Urinary bladder (tissue), 4 donors: Measurements from ENCODE around the gene HDAC8. TPM values are rescaled to one million over a fixed set of nuclear protein-coding genes. Genes with fewer than 3 reads are reported as not detected.
"Not testable (repeated sequence)": the region's sequence is repeated elsewhere in the genome, so short reads cannot be mapped to it uniquely, and the experiment has no call there.

Experiments used
- DNase-seq: peaks from one replicate; pipeline ENCODE4 v3.0.0-alpha.2; 2015; ENCODE audit errors: extremely low spot score
- H3K27ac ChIP-seq: one replicate; pipeline ENCODE4 v1.5.1; 2013; ENCODE audit warnings: low read depth, mild to moderate bottlenecking, moderate library complexity
- H3K36me3 ChIP-seq: one replicate; pipeline ENCODE4 v1.6.1; 2013; ENCODE audit warnings: mild to moderate bottlenecking, moderate library complexity; ENCODE audit not compliant: insufficient read depth
- H3K4me1 ChIP-seq: one replicate; pipeline ENCODE4 v1.6.1; 2013; ENCODE audit warnings: mild to moderate bottlenecking, moderate library complexity; ENCODE audit not compliant: insufficient read depth
- H3K4me3 ChIP-seq: one replicate; pipeline ENCODE4 v1.5.1; 2013; ENCODE audit warnings: low read depth, low read length
- WGBS: extraction: QIAGEN DNeasy Blood & Tissue Kit; methylation state at CpG from one replicate; pipeline ENCODE4 v1.1.7; 2013; 5-methylcytosine and 5-hydroxymethylcytosine counted together
- polyA plus RNA-seq: library from polyadenylated mRNA; stranded (reverse); fragments of 200-250 nt; gene quantifications from one replicate; pipeline ENCODE4 v1.2.3, GENCODE V29; 2013
- total RNA-seq: library from RNA; depleted of rRNA; stranded (reverse); fragments of >200 nt; gene quantifications from one replicate; pipeline ENCODE4 v1.2.3, GENCODE V29; 2014
- donor health status: healthy with polysubstance abuse.
- donor health status: healthy.

HDAC8 gene
- total and polyA plus RNA-seq, 2 donors, result 19.7 to 67.9 TPM

DNA sequence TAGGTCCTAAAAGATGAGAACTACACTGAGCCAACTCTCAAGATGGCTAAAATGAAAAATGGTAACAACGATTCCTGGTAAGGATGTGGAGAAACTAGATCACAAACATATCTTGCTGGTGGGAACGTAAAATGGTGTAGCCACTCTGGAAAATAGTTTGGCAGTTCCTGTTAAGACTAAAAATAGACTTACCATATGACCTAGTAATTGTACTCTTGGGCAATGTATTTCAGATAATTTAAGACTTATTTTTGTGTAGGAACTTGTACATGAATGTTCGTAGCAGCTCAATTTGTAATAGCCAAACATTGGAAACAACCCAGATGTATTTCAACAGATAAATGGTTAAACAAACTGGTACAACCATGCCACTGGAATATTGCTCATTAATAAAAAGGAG, 106.2 kb downstream of the HDAC8 start:
- no peak overlapping the region for H3K27ac ChIP-seq
- WGBS, result 71% methylated on average over 3 of the region's 3 CpGs
- DNase-seq, result no peak
- no peaks in the 10 kb centered on the region for H3K4me1 ChIP-seq
- H3K36me3 ChIP-seq, result no peaks in the 10 kb centered on the region
- no peak overlapping the region for H3K4me3 ChIP-seq

DNA sequence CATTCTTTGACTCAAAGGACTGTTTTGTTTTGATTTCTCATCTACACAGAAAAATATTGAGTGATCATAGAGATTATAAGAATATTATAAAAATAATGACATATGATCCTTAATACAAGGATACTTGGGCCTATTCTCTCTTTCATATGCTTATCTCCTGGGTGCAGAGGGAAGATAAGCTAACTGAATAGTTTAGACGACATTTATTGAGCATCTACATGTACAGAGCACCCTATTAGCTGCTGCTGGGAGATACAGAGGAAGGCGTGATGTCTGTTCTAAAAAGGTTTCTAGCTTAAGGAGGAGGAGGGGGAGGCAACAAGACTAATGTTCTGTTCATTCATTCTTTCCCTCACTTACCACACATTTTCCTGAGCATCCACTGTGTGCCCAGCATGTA, 106.8 kb downstream of the HDAC8 start:
- H3K27ac ChIP-seq, result no peak overlapping the region
- DNase-seq, result no peak
- no peaks in the 10 kb centered on the region for H3K4me1 ChIP-seq
- 79% methylated on average over 2 of the region's 2 CpGs for WGBS
- no peaks in the 10 kb centered on the region for H3K36me3 ChIP-seq
- H3K4me3 ChIP-seq, result no peak overlapping the region

DNA sequence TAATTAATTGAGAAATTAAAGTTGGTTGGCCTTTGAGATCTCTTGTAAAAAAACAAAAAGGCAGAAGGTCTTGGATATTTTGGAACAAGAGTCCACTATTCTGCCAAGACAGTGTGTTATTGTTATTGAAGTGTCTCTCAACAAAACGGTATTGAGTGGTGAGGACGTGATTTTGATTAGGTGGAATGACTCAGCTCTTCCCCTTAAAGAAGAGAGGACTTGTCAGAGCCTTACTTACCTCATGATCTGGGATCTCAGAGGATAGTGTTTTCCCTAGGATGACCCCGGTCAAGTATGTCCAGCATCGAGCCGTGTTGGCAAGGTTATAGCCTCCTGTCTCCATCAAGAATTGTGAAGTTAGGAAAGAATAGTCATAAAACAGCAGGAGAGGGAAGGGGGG, 110.9 kb downstream of the HDAC8 start:
- WGBS, result 66% methylated on average over 5 of the region's 5 CpGs
- H3K4me1 ChIP-seq, result no peaks in the 10 kb centered on the region

DNA sequence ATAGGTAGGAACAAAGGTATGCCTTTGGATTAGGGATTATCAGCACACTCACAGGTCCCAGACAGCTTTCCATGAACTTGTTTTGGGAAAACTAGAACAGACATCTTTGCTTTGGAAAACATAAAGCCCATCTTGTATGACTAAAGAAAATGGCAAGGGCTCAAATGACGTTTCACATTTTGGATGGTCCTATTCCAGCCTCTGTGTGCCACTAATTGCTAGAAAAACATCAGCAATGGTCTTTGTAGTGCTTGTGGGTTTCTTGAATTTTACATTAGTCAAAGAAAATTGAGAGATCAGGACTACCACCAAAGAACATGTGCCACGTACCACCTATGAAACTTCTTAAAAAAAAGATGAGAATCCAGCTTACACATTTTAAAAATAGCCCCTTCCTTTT, 111.4 kb downstream of the HDAC8 start:
- 88% methylated on average over 2 of the region's 2 CpGs for WGBS
- H3K27ac ChIP-seq, result no peak overlapping the region
- no peaks in the 10 kb centered on the region for H3K4me1 ChIP-seq
- no peak overlapping the region for H3K4me3 ChIP-seq
- no peak for DNase-seq
- H3K36me3 ChIP-seq, result no peaks in the 10 kb centered on the region

More for the DNA sequence above, 110.9 kb downstream of the HDAC8 start:
- Histone ChIP-seq H3K4me3 (no peak overlapping the region), H3K36me3 (no peaks in the 10 kb centered on the region), H3K27ac (no peak overlapping the region)
- DNase-seq, result no peak

DNA sequence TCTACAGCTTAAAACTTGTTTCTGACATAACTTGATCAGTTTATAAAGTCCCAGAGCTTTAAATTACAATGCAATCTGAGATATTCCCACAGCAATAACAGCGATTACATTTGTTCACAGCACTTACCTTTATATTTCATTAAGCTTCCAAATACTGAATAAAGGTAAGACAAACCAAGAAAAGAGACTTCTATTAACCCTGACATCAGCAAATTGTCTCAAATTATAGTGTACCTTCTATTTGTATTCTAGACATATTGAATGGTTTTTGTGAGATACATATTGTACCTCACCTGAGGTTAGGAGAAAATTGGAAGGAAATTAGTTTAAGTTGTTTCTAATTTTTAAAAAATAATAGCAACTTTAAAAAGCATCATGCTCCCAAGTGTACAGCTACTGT, 111.9 kb downstream of the HDAC8 start:
- no peak for DNase-seq
- Histone ChIP-seq H3K4me3 (no peak overlapping the region), H3K36me3 (no peaks in the 10 kb centered on the region), H3K4me1 (no peaks in the 10 kb centered on the region), H3K27ac (no peak overlapping the region)
- 96% methylated on average over 1 of the region's 1 CpG for WGBS

DNA sequence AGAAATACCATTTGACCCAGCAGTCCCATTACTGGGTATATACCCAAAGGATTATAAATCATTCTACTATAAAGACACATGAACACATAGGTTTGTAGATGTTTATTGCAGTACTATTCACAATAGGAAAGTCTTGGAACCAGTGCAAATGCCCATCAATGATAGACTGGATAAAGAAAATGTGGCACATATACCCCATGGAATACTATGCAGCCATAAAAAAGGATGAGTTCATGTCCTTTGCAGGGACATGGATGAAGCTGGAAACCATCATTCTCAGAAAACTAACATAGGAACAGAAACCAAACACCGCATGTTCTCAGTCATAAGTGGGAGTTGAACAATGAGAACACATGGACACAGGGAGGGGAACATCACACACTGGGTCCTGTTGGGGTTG, 123.6 kb downstream of the HDAC8 start:
- H3K4me1 ChIP-seq, H3K27ac ChIP-seq, H3K36me3 ChIP-seq, DNase-seq, H3K4me3 ChIP-seq: not testable (repeated sequence)
- 97% methylated on average over 1 of the region's 1 CpG for WGBS

DNA sequence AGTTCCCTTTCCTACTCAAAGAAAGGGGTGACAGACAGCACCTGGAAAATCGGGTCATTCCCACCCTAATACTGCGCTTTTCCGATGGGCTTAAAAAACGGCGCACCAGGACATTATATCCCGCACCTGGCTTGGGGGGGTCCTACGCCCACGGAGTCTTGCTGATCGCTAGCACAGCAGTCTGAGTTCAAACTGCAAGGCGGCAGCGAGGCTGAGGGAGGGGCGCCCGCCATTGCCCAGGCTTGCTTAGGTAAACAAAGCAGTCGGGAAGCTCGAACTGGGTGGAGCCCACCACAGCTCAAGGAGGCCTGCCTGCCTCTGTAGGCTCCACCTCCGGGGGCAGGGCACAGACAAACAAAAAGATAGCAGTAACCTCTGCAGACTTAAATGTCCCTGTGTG, 131.9 kb downstream of the HDAC8 start:
- DNase-seq, H3K4me3 ChIP-seq, H3K4me1 ChIP-seq, H3K36me3 ChIP-seq, H3K27ac ChIP-seq: not testable (repeated sequence)
- WGBS, result 96% methylated on average over 16 of the region's 16 CpGs

DNA sequence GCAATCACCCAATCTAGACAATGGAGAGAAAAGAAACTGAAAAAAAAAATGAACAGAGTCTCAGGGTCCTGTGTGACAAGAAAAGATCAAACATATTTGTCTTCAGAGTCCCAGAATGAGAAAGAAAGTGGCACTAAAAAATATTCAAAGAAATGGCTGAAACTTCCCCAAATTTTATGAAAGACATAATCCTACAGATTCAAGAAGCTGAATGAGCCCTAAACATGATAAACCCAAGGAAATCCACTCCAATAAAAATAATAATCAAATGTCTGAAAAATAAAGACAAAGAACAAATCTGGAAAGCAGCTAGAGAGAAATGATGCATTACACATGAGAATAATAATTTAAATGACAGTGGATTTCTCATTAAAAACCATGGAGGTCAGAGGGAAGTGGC, 136.6 kb downstream of the HDAC8 start:
- H3K4me1 ChIP-seq, result no peaks in the 10 kb centered on the region
- no peak overlapping the region for H3K27ac ChIP-seq
- H3K36me3 ChIP-seq, result no peaks in the 10 kb centered on the region
- no peak for DNase-seq
- H3K4me3 ChIP-seq, result no peak overlapping the region

DNA sequence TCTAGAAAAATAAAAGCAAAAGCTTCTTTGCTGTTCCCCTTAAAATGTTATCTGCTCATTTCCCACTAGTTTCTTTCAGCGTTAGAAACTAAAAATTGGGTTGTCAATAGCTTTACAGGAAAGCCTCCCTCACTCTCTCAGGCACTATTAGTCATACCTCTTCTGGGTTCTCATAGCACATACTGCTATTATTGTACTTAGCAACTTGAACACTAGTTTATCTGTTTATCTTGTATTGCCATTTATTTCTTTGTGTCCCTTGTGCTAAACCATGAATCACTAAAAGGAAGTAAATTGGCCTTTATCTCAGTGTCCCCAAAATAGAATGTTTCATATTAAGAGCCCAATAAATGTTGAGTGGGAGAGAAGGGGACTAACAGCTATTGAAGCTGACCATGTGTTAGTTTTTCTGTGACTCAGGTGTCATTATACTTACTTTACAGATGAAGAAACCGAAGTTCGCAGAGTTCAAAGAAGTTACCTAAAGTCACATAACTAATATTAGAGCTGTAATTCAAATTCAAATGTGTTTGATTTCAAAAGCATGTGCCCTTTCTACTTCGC, 142.2 kb downstream of the HDAC8 start:
- H3K4me3 ChIP-seq, result no peak overlapping the region
- no peak for DNase-seq
- H3K4me1 ChIP-seq, result no peaks in the 10 kb centered on the region
- 90% methylated on average over 4 of the region's 4 CpGs for WGBS
- H3K36me3 ChIP-seq, result no peaks in the 10 kb centered on the region
- H3K27ac ChIP-seq, result no peak overlapping the region

DNA sequence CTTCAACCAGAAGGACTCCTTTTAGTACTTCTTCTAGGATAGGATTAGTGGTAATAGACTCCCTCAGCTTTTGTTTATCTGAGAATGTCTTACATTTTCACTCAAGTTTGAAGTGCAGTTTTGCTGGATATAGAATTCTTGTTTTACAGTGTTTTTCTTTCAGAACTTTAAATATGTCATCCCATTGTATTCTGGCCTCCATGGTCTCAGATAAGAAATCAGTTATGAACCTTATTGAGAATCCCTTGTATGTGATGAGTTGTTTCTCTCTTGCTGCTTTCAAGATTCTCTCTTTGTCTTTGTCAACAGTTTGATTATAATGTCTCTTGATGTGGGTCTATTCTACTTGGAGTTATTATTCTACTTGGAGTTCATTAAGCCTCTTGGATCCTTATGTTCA, 150.8 kb downstream of the HDAC8 start:
- Histone ChIP-seq H3K27ac (no peak overlapping the region), H3K36me3 (no peaks in the 10 kb centered on the region), H3K4me3 (no peak overlapping the region), H3K4me1 (no peaks in the 10 kb centered on the region)
- DNase-seq, result no peak

DNA sequence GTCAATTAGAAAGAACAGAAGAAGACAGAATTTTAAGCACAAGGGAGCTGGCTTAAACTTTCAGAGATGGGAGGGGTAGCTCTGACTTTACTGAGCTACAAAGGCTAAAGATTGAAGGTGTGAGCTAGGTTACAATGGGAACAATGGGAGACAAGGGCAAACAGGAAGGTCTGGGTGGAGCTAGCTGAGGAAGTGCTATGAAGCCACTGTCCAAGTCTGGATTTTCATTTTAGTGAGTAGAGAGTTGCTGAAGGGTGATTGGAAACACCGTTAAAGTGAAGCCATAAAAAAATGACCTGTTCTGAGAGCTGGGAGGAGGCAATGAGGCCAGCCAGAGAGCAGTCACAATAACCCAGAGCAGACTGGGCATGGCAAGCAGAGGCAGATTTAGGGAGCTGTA, 162.7 kb downstream of the HDAC8 start:
- no peak overlapping the region for H3K4me3 ChIP-seq
- H3K4me1 ChIP-seq, result no peaks in the 10 kb centered on the region
- H3K27ac ChIP-seq, result no peak overlapping the region
- no peak for DNase-seq
- no peaks in the 10 kb centered on the region for H3K36me3 ChIP-seq
- 72% methylated on average over 1 of the region's 1 CpG for WGBS

DNA sequence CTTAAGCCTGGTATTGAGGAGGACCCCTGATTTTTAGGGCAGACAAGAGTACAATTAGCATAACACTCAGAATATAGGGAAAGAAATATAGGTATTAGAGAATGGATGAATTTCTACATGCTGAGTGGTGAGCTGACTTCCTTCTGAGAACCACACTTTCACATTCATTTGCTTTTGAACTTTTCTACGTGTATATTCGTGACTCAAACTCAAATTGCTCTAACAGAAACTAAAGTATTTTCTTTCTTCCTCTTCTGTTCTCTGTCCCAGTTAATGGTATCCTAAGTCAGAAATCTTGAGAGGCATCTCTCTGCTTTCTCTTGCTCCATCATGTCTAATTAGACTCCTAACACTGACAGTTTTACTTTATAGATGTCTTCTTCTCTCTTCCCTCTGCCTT, 163.8 kb downstream of the HDAC8 start:
- 84% methylated on average over 2 of the region's 2 CpGs for WGBS
- no peaks in the 10 kb centered on the region for H3K4me1 ChIP-seq
- no peak overlapping the region for H3K27ac ChIP-seq
- H3K4me3 ChIP-seq, result no peak overlapping the region
- H3K36me3 ChIP-seq, result no peaks in the 10 kb centered on the region
- DNase-seq, result no peak

DNA sequence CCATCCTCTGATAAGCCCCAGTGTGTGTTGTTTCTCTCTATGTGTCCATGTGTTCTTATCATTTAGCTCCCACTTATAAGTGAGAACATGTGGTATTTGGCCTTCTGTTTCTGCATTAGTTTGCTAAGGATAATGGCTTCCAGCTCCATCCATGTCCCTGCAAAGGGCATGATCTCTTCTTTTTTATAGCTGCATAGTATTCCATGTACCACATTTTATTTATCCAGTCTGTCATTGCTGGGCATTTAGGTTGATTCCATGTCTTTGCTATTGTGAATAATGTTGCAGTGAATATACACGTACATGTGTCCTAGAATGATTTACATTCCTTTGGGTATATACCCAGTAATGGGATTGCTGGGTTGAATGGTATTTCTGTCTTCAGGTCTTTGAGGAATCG, 167.5 kb downstream of the HDAC8 start:
- H3K4me3 ChIP-seq, H3K4me1 ChIP-seq, H3K27ac ChIP-seq, DNase-seq, H3K36me3 ChIP-seq: not testable (repeated sequence)
- WGBS, result 96% methylated on average over 2 of the region's 2 CpGs

DNA sequence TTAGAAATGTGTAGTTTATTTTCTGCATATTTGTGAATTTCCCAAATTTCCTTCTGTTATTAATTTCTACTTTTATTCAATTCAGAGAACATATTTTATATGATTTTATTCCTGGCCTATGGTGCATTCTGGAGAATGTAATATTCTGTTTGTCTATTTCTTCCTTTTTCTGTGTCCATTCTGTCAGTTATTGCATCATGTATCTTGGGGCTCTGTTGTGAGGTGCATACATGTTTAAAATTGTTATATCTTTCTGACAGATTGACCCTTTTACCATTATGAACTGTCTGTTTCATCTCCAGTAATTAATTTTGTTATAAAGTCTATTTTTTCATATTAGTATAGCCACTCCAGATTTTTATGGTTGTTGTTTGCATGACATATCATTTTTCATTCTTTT, 170.0 kb downstream of the HDAC8 start:
- Histone ChIP-seq H3K27ac (no peak overlapping the region), H3K36me3 (no peaks in the 10 kb centered on the region), H3K4me3 (no peak overlapping the region), H3K4me1 (no peaks in the 10 kb centered on the region)
- DNase-seq, result no peak

DNA sequence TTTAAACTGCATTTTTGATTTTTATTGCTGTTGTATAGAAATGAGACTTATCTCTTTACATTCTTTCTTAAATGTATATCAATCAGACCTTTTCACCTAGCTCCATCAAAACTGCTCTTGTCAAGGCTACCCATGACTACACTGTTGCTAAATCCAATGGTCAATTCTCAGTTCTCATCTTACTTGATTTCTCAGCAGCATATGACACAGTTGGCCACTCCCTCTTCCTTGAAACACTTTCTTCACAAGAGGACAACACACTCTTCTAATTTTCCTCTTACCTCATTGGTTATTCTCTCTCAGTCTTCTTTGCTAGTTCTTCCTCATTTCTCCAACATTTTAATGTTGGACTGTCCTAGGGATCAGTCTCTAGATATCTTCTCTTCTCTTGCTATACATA, 172.8 kb downstream of the HDAC8 start:
- Histone ChIP-seq H3K4me1 (no peaks in the 10 kb centered on the region), H3K27ac (no peak overlapping the region), H3K36me3 (no peaks in the 10 kb centered on the region), H3K4me3 (no peak overlapping the region)
- DNase-seq, result no peak
